Activated CD4-positive, alpha-beta T cell treated with anti-CD3 and anti-CD28 coated beads for 4 hours (primary cell): ENCODE measurements around the gene SMTNL2.

ENCODE experiments used
- DNase-seq, 2 donors: peaks; one replicate each; pipeline ENCODE4 v3.0.0-alpha.2; 2020

Gene SMTNL2

DNA sequence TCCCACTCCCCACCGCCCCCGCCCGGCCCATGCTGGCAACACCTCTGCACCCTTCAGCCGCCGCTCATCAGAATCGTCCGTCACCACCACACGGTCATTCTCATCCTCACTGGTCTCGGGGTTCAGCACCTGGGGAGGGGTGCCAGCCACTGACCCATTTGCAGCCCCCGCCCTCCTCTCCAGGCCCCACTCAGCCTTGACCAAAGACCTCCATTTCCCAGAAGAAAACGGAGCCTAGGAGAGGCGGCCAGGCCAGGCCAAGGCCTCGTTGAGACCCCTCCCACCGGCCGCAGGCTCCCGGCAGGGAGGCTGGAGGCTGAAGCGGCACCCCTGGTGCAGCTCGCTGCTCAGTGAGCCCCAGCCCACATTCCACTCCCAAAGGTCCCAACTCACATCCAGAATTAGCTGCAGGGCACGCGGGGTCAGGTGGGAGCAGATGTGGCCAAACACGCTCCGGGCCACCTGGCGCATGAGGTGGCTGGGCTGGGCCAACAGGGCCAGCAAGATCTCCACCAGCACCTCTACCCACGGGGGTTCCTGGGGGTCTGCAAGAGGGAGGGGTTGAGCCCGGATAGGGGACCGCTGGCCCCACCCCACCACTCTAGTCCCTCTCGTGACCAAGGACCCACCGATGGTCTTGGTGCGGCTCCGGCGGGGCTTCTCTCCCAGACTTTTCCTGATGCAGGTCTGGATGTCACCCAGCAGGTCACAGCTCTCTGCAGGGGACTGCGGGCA, 38.9 kb upstream of the SMTNL2 start:
- DNase-seq: no peak

DNA sequence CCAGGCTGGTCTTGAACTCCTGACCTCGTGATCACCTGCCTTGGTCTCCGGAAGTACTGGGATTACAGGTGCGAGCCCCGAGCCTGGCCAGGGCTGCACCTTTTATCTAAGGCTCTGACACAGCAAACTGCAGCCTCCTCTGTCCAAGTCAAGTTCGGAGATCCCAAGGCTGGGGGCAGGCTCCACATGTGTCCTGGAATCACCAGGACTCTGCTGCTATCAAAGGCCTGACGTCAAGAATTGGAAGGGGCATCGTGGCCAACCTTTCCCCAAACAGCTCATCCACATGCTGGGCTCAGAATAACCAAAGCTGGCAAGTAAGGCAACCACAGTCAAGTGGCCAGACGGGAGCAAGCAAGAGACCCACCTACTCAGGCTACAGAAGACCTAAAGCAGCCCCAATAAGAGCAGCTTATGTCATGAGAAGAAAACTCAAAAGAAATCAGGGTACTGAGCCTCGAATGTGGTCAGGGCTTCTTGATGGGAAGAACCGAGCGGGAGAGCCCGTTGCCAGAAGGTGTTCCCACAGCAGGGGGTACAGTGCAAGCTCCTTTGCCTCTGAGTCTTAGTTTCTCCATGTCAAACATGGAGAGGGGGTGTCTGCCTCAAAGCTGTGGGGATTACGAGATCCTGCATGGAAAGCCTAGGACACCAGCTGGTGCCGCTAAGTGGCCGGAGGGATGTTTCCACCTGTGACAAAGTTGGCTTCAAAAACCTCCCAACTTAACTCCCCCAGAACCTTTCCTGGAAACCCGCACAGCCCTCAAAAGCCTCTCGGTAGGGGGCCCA, 37.0 kb upstream of the SMTNL2 start:
- no peak for DNase-seq

DNA sequence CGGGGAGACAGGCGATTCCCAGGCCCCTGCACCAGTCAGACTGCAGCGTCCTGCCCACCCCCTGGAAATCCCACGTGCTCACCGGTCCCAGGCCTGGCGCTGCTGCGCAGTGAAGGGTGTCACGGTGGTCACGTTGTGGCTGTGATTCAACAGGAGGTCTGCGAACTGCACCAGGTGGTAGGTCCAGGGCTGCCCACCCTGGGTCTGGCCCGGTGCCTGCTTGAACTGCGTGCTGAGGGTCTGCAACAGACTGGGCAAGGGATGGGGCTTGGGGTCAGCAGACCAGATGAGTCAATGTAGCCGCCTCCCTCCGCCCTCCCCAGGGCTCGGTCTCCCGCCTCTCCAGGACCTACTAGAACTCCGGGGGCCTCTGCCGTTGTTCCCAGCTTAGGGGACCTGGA, 36.3 kb upstream of the SMTNL2 start:
- DNase-seq: no peak

DNA sequence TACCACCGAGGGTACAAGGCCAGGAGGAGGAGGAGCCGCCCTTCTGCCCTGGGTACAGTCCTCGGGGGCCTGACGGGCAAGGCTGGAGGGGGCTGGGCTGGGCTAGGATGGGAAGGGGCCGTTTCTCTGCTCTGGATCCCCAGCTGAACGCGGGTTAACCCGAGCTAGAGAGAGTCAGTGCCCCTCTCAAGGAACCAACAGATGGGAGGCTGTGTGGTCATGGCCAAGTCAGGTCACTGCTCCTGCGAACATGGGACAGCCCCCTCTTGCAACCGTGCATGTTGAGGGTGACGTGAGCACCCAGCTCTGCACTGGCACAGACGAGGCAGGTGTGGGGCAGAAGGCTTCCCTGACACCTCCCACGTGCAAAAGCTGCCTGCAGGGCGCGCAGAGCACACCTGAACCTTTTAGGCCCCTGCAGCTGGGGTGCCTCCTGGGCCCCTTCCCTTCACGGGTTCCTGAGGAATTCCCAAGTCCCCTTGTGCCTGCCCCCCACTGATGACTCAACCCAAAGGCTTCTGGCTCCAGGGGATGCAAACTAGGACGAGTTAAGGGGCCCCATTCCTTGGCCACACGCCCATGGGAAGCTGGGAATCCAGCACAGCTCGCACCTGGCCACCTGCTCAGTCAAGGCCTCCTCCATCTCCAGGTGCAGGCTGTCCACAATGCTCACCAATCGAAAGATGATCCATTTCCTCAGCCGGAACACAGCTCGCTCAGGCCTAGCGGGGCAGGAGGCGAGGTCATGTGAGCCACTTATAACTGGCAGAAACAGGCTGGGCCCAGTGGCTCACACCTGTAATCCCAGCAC, 35.4 kb upstream of the SMTNL2 start:
- no peak for DNase-seq

DNA sequence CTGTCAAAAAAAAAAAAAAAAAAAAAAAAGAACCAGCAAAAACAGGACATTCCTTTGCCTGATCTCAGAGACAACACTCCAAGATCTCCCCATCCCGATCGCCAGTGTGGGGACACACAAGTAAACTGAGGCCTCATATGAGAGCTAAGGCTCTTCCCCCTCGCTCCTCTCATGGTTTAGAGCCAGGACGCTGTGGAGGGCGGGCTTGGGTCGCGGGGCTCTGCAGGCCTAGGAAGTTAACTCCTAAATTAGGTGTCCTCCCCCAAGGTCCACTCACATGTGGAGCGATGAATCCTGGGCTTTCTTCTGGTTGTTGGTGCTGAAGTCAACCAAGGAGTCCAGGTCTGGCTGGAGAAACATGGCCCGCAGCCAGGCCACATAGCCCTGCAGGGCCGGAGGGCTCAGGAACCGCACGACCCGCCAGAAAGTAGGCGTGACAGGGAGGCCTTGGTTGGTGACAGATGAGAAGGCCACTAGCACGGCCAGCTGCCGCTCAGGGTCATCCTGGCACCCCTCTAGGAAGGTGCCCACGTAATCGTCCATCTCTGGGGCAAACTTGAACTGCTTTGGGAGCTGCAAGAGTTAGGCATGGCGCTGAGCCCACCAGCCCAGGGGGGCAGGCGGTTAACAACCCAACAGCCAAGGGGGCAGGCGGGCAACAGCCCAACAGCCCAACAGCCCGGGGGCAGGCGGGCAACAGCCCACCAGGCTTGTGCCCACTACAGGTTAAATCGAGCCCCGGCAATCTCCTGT, 34.4 kb upstream of the SMTNL2 start:
- DNase-seq: no peak

DNA sequence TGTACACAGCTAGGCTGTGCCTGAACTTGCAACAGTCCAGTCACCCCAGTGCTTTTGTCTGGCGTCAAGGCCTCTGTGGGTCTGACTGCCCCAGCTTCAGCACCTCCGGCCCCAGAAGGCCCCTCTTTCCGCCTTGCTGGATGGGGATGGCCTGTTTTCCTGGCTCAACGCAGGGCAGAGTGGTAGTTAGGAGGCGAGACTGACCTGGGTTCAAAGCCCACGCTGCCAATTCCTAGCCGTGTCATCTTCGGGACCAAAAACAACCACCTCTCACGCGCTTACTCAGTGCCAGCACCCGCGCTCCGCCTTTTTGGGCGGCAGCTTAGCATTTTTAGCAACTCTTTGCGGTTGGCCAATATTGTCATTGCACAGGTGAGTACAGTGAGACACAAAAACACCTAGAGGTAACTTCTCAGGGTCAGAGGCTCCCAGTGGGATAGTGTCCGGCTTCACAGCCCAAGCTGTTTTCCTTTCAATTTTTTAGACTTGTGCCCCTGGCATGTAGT, 33.7 kb upstream of the SMTNL2 start:
- no peak for DNase-seq

DNA sequence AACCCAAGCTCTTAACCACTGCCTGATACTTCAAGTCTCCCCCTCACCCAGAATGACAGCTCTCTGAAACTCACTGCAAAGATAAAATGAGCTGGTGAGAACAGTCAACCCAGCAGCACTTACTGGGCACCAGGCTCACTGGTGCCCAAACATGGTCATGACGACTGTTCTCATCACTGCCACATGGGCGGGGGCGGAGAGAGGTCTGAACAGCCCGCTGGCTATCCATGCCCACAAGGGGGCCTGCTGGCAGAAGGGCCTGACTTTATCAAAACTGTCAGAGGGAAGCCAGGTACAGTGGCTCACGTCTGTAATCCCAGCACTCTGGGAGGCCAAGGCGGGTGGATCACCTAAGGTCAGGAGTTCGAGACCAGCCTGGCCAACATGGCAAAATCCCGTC, 33.2 kb upstream of the SMTNL2 start:
- DNase-seq: no peak

DNA sequence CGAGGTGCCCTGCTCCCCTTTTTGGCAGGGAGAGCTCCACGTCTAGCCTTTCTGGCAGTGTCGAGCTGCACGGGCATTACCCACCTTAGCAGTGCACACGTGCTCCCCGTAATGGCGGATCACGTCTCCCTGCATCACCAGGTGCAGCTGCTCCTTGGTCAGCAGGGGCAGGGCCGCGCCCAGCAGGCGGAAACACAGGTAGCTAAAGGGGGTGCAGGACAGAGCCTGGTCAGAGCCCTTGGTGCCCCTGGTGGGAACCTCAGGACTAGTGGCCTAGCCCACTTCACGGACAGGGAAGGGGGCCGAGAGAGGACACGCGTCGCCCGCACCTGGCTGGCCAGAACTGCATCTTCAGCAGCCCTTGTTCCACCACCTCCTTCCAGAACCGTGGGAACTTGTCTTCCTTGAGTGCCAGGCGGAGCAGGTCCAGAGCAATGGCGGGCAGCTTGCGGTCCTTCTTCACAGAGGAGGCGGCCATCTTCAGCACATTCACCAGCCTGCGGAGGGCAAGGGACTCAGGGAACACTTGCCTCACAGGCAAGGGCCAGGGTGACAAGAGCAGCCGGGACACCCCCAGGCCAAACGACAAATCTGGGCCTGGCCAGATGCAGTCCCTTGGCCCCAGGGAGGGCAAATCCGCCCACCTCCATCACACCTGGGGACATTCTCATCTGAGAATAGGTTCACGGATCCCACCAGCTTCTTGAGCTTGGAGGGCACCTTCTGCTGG, 32.4 kb upstream of the SMTNL2 start:
- no peak for DNase-seq

DNA sequence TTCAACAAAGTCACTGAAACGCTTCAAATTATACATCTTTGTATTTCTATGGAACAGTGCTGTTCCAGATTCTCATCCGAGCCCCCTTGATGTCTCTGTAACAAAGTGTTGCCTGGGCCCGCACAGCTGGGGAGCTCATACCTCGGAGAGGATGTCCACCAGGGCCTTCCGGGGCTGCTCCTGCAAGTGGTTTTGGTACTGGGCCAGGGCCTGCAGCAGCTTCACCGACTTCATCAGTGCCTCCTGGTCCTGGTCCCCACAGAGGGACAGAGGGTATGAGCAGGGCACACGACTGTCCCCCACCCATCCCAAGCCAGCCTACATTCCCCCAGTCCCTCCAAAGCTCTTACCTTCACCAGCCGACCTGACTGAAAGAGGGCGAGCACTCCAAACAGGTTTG, 30.7 kb upstream of the SMTNL2 start:
- no peak for DNase-seq

DNA sequence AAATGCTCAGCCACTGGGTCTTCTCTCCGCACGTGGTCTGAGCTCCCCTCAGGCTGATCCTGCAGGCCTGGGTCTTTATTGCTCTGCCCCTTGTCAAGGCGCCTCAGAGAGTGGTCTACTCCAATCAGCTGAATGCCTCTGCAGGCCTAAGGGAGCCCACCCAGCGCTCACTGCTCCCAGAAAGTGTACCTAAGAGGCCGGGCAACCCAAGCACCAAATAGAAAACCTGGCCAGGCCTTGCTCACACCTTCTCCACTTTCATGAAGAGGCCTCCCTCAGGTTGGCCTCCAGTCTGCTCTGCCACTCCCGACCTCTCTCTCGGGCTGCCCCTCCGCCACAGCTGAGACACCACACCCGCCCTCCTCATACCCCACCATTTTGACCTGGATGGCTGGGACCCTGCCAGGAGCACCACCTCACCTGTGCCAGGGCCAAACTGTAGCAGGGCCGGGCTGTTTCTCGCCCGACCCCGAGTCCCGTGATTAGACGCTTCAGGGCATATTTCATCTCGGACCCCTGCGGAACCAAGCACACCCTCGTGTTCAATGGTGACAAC, 29.8 kb upstream of the SMTNL2 start:
- DNase-seq: no peak

DNA sequence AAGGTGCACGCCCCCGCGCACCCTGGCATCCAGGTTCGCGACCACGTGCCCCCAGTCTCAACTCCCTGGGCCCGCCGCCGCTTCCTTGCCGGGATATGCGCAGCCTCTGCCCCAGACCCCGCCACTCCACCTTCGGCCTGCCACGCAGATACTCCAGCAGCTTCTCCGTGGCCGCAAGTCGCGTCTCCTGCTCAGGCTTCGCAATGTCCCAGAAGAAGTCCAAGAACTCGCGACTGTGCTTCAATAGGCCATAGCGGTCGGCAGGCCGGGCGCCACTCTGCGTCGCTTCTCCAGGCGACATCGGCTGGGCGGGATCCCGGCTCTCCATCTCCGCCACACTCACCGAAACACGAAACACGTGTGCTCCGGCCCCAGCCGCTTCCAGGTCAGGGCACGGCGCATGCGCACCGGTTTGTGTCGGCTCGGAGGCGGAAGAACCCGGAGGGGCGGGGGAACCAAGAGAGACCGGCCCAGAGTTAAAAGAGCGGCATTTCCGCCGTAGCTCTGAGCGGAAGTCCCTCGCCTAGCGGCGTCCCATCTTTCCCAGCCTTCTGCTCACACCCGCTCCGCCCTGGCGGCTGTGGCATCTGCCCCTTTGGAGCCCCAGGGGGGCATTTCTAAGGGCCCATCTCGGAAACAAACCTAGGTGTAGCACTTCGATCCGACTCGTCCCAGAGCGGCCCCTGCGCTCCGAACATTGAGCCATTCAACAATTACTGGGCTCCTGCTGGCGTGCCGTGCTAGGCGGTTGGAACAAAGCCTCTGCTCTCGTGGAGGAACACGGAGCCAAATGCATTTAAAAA, 29.1 kb upstream of the SMTNL2 start, which contains the start of gene MYBBP1A:
Gene MYBBP1A (minus strand): TSS at position 388 of the 803 bp plus-strand sequence. CDS start 60 bp downstream, at position 328.
- peak; percentile 97 to 98 for DNase-seq

DNA sequence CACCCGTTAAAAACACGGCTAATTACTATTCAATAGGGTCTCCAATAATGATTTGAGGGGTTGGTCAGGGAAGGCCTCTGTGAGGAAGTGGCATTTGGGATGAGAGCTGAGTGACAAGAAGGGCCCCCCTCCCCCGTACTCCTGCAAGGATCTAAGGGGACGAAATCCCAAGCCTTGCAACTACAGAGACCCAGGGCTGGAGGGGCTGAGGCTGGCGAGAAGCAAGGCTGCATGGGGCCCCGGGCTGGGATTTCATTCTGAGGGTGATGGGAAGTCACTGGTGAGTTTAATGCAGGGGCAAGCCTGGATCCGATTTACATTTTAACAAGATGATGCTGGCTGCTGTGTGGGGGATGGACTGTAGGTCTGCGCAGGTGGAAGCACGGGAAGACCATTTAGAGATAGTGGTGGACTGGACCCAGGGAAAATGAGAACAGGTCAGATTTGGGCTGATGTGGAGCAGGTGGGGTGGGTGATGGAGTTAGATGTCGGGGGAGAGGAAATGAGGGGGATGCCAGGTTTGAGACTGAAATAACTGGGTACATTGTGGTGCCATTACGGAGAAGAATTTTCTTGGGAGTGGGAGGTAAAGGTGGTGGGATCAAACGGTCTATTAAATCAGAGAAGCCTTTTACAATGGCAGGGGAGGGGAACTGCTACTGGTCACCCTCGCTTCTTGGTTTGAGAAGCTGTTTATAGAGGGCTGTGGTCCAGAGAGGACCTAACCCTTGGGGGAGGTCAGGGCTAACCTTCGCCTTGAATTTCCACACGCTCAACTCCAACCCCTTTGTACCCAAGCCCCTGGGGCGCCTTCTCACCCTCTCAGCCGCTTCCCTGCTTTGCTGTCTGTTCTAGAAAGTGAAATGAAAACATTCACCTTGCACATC, 28.2 kb upstream of the SMTNL2 start:
- DNase-seq: no peak

DNA sequence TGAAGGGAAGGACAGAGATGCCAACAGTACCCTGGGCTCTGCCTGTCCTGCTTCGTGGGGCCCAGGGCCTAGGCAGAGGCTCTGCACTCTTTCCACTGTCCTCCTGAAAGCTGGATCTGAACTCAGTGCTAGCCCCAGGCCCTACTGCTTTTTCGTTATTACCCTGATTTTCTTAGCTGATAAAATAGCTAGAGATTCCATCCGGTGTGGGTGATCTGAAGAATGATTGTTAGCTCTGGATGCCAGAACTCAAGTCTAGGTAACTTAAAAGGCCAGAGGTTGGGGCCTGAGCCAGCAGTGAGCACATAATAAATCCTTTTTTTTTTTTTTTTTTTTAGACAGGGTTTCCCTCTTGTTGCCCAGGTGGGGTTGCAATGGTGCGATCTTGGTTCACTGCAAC, 27.3 kb upstream of the SMTNL2 start:
- DNase-seq: no peak

DNA sequence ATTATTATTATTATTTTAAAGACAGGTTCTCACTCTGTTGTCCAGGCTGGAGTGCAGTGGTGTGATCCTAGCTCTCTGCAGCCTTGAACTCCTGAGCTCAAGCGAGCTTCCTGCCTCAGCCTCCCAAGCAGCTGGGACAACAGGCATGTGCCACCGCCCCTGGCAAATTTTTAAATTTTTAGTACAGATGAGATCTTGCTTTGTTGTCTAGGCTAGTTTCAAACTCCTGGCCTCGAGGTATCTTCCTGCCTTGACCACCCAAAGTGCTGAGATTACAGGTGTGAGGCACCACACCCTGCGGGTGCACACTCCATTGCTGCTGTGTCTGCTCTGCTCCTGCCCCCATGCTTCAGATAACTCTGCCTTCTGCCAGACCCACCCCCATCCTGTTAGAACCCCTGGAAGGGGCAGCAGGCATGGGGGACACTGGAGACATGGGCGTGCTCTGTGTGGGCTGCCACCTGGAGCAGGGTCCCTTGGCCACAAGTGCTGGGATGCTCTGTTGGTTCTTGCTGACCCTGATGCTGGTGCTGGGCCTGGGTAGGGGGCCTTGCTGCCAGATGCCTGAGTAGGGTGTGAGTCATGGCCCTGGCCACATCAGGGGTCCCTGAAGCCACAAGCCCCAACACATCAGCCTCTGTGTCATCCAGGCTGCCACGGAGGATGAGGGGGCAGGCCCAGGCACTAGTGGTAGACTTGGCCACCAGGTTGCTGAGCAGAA, 26.5 kb upstream of the SMTNL2 start:
- DNase-seq: no peak

DNA sequence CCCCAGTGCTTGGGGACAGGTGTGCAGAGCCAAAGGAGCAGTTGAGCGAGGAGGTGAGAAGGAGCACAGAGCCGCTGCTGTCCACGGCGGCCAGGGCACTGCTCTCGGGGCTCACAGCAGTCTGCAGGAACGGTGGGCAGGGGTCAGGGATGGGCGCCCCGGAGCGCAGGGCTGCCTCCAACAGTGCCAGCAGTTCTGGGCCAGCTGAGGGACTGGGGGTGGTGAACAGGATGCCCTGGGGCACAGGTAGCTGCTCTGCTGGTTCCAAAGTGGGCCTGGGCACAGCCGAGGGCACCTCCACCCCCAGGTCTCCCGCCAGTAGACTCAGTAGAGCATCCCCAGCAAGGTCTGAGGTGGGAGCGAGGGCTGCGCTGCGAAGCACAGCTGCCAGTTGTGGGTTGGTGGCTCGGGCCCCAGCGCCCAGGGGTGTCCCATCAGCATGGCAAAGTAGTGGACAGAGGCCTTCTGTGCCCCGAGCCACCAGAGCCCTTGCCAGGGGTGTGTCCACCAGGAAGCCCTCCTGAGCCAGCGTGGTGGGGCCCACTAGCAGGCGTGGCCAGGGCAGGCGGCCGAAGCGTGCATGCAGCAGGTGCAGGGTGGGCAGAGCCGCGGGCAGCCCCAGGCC, 25.9 kb upstream of the SMTNL2 start:
- DNase-seq: no peak

DNA sequence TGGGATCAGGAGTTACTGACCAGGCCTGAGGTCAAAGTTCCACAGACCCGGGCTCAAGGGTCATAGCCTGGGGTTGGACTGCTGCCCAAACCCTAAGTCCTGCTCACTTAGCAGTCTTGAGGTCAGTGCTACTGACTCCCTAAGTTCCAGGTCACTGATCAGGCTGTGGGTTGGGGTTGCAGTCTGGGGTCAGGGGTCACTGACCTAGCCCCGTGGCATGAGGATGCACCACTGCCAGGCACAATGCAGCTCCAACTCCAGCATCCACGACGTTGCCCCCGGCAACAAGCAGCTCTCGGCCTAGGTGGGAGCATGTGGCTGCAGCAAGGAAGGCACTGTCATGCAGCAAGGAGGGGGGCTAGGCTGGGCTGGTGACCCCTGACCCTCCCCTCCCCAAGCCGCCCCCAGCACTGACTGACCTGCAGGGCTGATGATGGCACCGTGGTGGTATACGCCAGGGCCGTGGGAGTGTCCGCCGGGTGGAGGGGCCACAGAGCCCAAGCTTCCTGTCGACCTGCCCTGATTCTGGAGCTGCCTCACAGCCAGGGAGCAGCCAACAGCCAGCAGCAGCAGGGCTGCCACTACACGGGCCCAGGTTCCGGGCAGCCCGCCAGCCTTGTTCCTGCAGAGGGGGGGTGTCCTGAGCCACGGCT, 25.1 kb upstream of the SMTNL2 start:
- DNase-seq: no peak

DNA sequence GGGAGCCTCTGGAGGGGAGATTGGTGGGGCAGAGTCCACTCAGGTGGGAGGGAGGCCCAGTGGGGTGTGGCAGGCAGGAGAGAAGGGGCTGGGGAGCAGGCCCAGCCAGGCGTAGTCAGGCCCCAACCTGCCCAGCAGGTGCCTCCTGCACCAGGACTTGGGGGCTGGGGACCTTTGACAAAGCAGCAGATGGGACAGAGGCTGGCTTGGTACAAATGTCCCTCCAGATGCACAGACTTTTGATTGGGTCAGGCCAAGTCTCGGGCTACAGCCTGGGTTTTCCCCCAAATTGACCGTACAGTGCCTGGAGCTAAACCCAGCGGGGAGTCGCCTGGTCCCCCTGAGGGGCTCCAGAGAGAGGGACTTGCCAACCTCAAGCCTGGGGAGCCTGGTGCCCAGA, 24.4 kb upstream of the SMTNL2 start:
- no peak for DNase-seq

DNA sequence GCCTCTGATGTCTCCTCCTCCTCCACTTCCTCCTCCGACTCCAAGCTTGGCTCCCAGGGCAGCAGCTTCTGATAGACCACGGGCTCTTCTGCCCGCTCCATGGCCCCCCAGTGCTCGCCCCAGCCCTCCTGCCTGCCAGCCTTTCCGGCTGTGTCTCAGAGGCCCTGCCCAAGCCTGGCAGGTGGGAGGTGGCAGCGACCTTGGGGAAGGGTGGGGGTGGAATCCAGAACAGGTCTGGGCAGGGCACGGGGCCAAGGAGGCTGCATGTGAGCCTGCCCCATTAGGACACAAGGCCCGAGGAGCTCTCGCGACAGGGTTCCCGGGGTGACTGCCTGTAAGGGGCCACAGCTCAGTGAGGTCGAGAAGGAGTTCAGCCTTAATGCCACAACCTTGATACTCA, 23.9 kb upstream of the SMTNL2 start, which contains the start of gene GGT6:
Gene GGT6 (minus strand): TSS at position 157 of the 400 bp plus-strand sequence. CDS start 56 bp downstream, at position 101.
- no peak for DNase-seq
